ENCODE measurements around the gene HSPB6. TPM values are rescaled to one million over a fixed set of nuclear protein-coding genes. Genes with fewer than 3 reads are reported as not detected.

The HSPB6 gene
- polyA plus RNA-seq, 2 of the 4 experiments (the other 2 are of a cell fraction) = 0.16 to 0.26 TPM

GRCh38 chr19:35789978-35790944 is 33.4 kb upstream of the HSPB6 start (continued):
- TF ChIP-seq ZFP36 (IDR thresholded peaks at IDR 0.05; ENCODE audit: borderline replicate concordance, partially characterized antibody) (no peak), NR3C1 (IDR thresholded peaks at IDR 0.05) (no peak), GATA3 (IDR thresholded peaks at IDR 0.05; ENCODE audit: borderline replicate concordance) (no peak)

DNA sequence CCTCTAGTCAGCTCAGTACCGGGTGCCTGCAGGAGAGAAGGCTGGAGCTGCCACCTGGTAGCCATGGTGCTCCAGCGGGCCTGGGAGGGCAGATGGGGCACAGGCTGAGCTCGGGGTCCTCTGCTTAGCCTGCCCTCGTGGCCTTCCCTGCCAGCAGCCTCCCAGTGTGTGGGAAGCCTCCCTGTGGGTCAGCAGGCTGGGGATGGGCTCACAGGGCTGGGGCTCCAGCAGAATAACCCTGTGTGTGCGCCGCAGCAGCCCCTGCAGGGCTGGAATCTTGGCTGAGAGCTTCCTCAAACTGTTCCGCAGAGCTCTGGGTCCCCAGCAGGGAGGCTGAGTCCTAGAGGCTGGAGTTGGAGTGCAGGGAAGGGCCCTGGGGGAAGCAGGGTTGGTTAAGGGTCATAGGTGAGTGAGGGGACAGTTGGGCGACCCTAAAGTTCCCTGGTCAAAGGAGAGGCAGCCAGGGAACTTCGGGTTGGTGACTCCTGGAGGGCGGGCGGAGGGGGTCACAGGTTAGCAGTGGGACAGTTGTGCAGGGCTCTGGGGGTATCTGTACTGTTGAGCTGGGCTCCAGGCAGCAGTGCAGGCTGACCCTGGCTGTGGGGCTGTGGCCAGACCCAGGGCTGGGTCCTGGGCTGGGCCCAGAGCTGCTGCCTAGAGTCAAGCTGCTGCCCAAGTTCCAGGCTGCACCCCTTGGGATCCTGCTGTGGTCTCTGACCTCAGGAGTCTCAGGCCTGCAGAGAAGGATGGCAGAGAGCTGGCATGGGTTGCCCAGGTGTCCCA is 32.6 kb upstream of the HSPB6 start:
- ChIA-PET POLR2A (no interaction called here), CTCF (interaction anchor here (0.6 to 5.9 kb wide), 15 partner anchors 9 to 157 kb away, joined by 3 to 23 read pairs (median 4); partner anchors contain the start of gene KIRREL2)
- WGBS (ENCODE audit: missing lambda C conversion rate) = 61% methylated on average over 11 of the region's 11 CpGs
- Histone ChIP-seq H3K27ac (no peak overlapping the region), H3K4me3 (no peak overlapping the region), H3K9me3 (no peaks in the 10 kb centered on the region), H3K4me2 (no peak overlapping the region), H3K4me1 (peaks cover 8% of the 10 kb centered on the region)
- ATAC-seq (peak in 1 of 2 experiments; percentile 7; a peak in 2 of 6 replicates), FAIRE-seq (no peak), DNase-seq (ENCODE audit: low read depth in 1 of 2, low spot score in 1 of 2) (no peak)
- TF ChIP-seq POLR2AphosphoS2 (conservative IDR thresholded peaks at IDR 0.05; ENCODE audit: low read length) = no peak
- no peak for TF ChIP-seq EP300 (IDR thresholded peaks at IDR 0.05)
- TF ChIP-seq KDM1A (IDR thresholded peaks at IDR 0.05; ENCODE audit: low read depth) = no peak
- no peak for TF ChIP-seq CBX2 (IDR thresholded peaks at IDR 0.05; ENCODE audit: borderline replicate concordance, low read depth)
- no peak for TF ChIP-seq CEBPB (IDR thresholded peaks at IDR 0.05)
- TF ChIP-seq HMGXB4 (CRISPR knock-in tag; IDR thresholded peaks at IDR 0.05; ENCODE audit: borderline replicate concordance) = no peak
- TF ChIP-seq ZSCAN20 (CRISPR knock-in tag; IDR thresholded peaks at IDR 0.05) = no peak
- no peak for TF ChIP-seq RAD21 (conservative IDR thresholded peaks at IDR 0.05 in 1 of 2, IDR thresholded peaks at IDR 0.05 in 1 of 2)

DNA sequence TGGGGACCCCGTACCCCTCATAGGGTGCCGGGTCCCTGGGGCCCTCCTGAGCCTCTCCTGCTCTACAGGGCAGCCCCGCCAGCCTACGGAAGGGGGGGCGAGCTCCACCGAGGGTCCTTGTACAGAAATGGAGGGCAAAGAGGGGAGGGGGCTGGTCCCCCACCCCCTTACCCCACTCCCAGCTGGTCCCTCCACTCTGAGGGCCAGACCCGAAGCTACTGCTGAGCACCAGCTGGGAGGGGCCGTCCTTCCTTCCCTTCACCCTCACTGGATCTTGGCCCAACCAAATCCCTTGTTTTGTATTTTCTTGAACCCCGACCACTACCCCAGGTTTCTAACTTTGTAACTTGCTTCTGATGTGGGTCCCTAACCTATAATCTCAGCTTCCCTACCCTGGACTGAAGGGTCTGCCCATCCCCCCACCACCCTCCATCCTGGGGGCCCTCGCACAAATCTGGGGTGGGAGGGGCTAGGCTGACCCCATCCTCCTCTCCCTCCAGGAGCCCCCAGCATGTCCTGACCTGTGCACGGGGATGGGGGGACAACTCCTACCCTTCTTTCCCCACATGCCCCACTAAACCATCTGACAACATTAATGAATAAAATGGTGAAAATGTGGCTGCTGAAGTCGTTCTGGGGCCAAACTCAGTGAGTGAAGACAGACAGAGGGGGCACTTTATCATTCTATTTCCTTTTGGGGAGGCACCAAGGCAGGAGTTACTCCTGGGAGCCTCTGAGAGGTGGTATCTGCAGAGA is 31.6 kb upstream of the HSPB6 start:
- no peak overlapping the region for H3K4me3 ChIP-seq
- peaks cover 4% of the 10 kb centered on the region for H3K4me1 ChIP-seq
- no peak overlapping the region for H3K27ac ChIP-seq
- CTCF ChIA-PET = interaction anchor here (0.8 to 5.9 kb wide), 10 partner anchors 8 to 158 kb away, joined by 3 to 23 read pairs (median 4); no protein-coding TSS in a partner anchor
- no peak for ATAC-seq
- DNase-seq (ENCODE audit: low read depth in 1 of 2, low spot score in 1 of 2) = no peak
- TF ChIP-seq HOXB5 (CRISPR knock-in tag; IDR thresholded peaks at IDR 0.05) (no peak), GATA3 (IDR thresholded peaks at IDR 0.05; ENCODE audit: borderline replicate concordance) (no peak), RNF2 (IDR thresholded peaks at IDR 0.05; ENCODE audit: borderline replicate concordance, low read depth) (no peak), MYC (IDR thresholded peaks at IDR 0.05; ENCODE audit: borderline replicate concordance, low read length) (no peak), RCOR1 (IDR thresholded peaks at IDR 0.05; ENCODE audit: low read depth, low read length) (no peak), EP300 (IDR thresholded peaks at IDR 0.05) (no peak), FOSB (CRISPR knock-in tag; IDR thresholded peaks at IDR 0.05) (no peak), FOXS1 (CRISPR knock-in tag; IDR thresholded peaks at IDR 0.05) (no peak), HEYL (CRISPR knock-in tag; IDR thresholded peaks at IDR 0.05) (no peak), POLR2AphosphoS2 (conservative IDR thresholded peaks at IDR 0.05; ENCODE audit: low read length) (no peak), HDAC2 (IDR thresholded peaks at IDR 0.05) (no peak), ZSCAN20 (CRISPR knock-in tag; IDR thresholded peaks at IDR 0.05) (no peak), ZFP36 (IDR thresholded peaks at IDR 0.05; ENCODE audit: borderline replicate concordance, partially characterized antibody) (no peak)
- TF ChIP-seq, protein P1, sequence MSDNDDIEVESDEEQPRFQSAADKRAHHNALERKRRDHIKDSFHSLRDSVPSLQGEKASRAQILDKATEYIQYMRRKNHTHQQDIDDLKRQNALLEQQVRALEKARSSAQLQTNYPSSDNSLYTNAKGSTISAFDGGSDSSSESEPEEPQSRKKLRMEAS (IDR thresholded peaks at IDR 0.05) = no peak
- no peak for FAIRE-seq
- POLR2A ChIA-PET = interaction anchor here (0.7 kb wide), 1 partner anchor 23 kb away, joined by 5 read pairs; no protein-coding TSS in a partner anchor
- no peak overlapping the region for H3K4me2 ChIP-seq
- H3K9me3 ChIP-seq = no peaks in the 10 kb centered on the region
- WGBS (ENCODE audit: missing lambda C conversion rate) = 69% methylated on average over 11 of the region's 12 CpGs

All from A549 (cell line).